SU-DHL-6 (cell line): ENCODE data around the gene HDAC7.

Source experiments
- CTCF ChIP-seq: fragments of 200-600 bp; sonication (generic); IDR thresholded peaks from one replicate; pipeline ENCODE4 v1.5.1; 2017; ENCODE audit warnings: antibody characterized with exemption, mild to moderate bottlenecking, low read length, moderate library complexity; ENCODE audit not compliant: insufficient read depth, poor library complexity, severe bottlenecking
- EZH2phosphoT487 ChIP-seq: fragments of 200-600 bp; sonication (generic), shearing (Covaris generic); conservative IDR thresholded peaks from 2 replicates; pipeline ENCODE4 v1.6.1; 2018; ENCODE audit warnings: mild to moderate bottlenecking, antibody characterized with exemption, low read length, moderate library complexity, mixed read lengths

GRCh38 chr12:47803191-47803875 lies 16.4 kb downstream of the HDAC7 start:
- TF ChIP-seq CTCF: no peak
- TF ChIP-seq EZH2phosphoT487: no peak
